Dendritic cell treated with granulocyte-macrophage colony-stimulating factor and Interleukin-4, amounts not matched to agents 40 ng/mL and 50 ng/mL, for 4 days (primary cell): ENCODE measurements around the gene LSM7.

Experiments used
- H3K27ac Mint-ChIP-seq: one replicate; pipeline ENCODE4 v1.8.0; 2022; ENCODE audit warnings: mild to moderate bottlenecking, mixed read lengths
- H3K27me3 Mint-ChIP-seq: one replicate; pipeline ENCODE4 v1.8.0; 2022; ENCODE audit warnings: mild to moderate bottlenecking, mixed read lengths
- H3K36me3 Mint-ChIP-seq: one replicate; pipeline ENCODE4 v1.8.0; 2022; ENCODE audit warnings: low read depth, mixed read lengths
- H3K4me1 Mint-ChIP-seq: one replicate; pipeline ENCODE4 v1.8.0; 2022; ENCODE audit warnings: low read depth, mixed read lengths
- H3K4me3 Mint-ChIP-seq: one replicate; pipeline ENCODE4 v1.8.0; 2022; ENCODE audit warnings: mild to moderate bottlenecking, moderate library complexity, mixed read lengths
- H3K9me3 Mint-ChIP-seq: one replicate; pipeline ENCODE4 v1.8.0; 2022; ENCODE audit warnings: mixed read lengths
- intact Hi-C: fragments of 100-400 bp; cut with micrococcal nuclease; formaldehyde crosslinking; loops from one replicate; pipeline ENCODE4 v1.15.0; 2022

The LSM7 gene

DNA sequence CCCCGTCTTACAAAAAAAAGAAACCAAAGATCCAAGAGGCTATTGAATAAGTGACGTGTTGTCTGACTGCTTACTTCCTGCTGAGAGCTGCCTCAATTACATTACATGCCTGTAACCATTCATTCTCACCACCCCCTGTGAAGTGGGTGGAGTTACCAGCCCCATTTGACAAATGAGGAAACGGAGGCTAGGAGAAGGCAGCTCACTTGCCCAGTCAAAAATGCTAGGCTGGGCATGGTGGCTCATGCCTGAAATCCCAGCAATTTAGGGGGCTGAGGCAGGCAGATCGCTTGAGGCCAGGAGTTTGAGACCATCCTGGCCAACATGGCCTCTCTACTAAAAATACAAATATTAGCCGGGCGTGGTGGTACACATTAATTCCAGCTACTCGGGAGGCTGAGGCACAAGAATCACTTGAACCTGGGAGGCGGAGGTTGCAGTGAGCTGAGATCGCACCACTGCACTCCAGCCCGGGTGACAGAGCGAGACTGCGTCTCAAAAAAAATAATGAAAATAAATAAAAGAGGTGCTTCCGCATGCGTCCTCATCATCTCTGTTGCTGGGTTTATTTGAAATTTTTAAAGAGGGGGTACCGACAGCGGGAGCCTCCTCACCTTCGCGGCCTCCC is 499 bp downstream of the LSM7 start:
- intact Hi-C loops, result loop anchor here (5.0 kb wide), 1 partner anchor 64 kb away; no protein-coding TSS in a partner anchor
- H3K4me1 Mint-ChIP-seq, result peaks cover 74% of the 10 kb centered on the region
- peak overlapping the region; percentile 98 for H3K4me3 Mint-ChIP-seq
- peak overlapping the region; percentile 96 for H3K27ac Mint-ChIP-seq
- peaks cover 2% of the 10 kb centered on the region for H3K27me3 Mint-ChIP-seq
- peaks cover 55% of the 10 kb centered on the region for H3K36me3 Mint-ChIP-seq
- H3K9me3 Mint-ChIP-seq, result no peaks in the 10 kb centered on the region

DNA sequence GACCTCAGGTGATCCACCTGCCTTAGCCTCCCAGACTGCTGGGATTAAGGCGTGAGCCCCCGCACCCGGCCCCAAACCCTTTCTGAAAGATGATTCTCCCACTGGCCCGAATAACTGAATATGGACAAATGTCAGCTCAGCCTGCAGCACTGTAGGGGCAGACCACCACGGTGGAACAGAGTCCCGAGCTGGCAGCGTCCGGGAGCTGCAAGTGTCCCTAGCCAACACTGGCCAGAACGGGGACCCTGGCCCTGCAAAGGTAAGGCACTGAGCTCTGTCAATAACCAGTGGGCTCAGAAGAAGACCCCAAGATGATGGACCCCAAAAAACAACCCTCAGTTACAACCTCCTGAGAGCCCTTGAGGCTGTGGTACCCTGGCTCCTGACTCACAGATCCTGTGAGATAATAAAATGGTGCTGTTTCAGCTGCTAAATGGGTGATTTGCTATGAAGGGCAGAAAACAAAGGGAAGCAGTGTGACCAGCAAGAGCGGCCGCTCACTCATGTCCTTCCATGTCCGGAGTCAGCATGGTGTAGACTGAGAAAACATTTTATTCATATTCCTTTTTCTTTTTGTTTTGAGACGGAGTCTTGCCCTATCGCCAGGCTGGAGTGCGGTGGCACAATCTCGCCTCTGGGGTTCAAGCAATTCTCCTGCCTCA is 1.6 kb downstream of the LSM7 start:
- intact Hi-C loops, result loop anchor here (5.0 kb wide), 1 partner anchor 65 kb away; no protein-coding TSS in a partner anchor
- Mint-ChIP-seq H3K4me3 (peak overlapping the region; percentile 98), H3K9me3 (no peaks in the 10 kb centered on the region), H3K4me1 (peaks cover 63% of the 10 kb centered on the region), H3K27me3 (peaks cover 1% of the 10 kb centered on the region), H3K27ac (peak overlapping the region; percentile 96), H3K36me3 (peaks cover 65% of the 10 kb centered on the region)

DNA sequence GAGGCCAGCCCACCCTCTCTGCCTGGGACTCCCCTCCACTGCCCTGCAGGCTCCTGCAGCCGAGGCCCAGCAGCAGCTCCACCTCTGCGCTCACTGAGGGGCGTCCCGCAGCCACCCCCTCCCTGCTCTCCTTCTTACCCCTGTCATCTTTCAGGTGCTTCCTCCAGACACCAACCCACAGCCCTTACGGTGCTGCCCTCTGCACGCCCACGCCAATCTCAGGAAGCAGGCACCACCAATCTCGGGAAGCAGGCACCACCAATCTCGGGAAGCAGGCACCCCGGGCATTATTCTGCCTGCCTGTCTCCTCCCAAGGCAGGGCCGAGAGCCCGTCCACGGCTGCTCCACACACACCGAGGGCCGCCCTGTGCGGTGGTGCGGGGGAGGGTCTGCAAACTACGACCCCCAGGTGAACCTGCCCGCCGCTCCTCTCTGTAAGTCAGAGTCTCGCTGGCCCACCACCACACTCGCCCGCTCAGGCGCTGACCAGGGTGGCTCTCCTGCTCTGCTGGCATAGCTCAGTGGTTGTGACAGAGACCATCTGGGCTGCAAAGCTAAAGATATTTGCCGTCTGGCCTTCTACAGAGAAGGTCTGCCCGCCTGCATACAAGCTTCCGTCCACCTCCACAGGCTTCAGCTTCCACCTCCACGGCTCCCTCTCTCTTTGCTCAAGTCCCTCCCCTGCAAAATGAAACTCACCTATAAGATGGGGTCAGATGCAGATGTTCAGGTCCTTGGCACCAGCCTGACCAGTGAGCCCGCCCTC is 2.9 kb downstream of the LSM7 start:
- H3K4me1 Mint-ChIP-seq, result peaks cover 51% of the 10 kb centered on the region
- intact Hi-C loops, result loop anchor here (5.0 kb wide), 1 partner anchor 67 kb away; no protein-coding TSS in a partner anchor
- no peak overlapping the region for H3K4me3 Mint-ChIP-seq
- H3K36me3 Mint-ChIP-seq, result peaks cover 76% of the 10 kb centered on the region
- H3K9me3 Mint-ChIP-seq, result no peaks in the 10 kb centered on the region
- no peaks in the 10 kb centered on the region for H3K27me3 Mint-ChIP-seq
- H3K27ac Mint-ChIP-seq, result peak overlapping the region; percentile 9

- peaks cover 76% of the 10 kb centered on the region for H3K36me3 Mint-ChIP-seq
- H3K4me3 Mint-ChIP-seq, result no peak overlapping the region
- intact Hi-C loops, result no loop called here
- H3K4me1 Mint-ChIP-seq, result peaks cover 40% of the 10 kb centered on the region
- no peak overlapping the region for H3K27ac Mint-ChIP-seq
- no peaks in the 10 kb centered on the region for H3K9me3 Mint-ChIP-seq
- no peaks in the 10 kb centered on the region for H3K27me3 Mint-ChIP-seq
These were observed 4.0 kb downstream of the LSM7 start for GRCh38 chr19:2324220-2324948.

- intact Hi-C loops, result no loop called here
- H3K27me3 Mint-ChIP-seq, result no peaks in the 10 kb centered on the region
- H3K27ac Mint-ChIP-seq, result no peak overlapping the region
- peaks cover 35% of the 10 kb centered on the region for H3K4me1 Mint-ChIP-seq
- H3K9me3 Mint-ChIP-seq, result no peaks in the 10 kb centered on the region
- H3K36me3 Mint-ChIP-seq, result peaks cover 76% of the 10 kb centered on the region
- no peak overlapping the region for H3K4me3 Mint-ChIP-seq
These were observed 4.7 kb downstream of the LSM7 start for GRCh38 chr19:2323707-2324106.

DNA sequence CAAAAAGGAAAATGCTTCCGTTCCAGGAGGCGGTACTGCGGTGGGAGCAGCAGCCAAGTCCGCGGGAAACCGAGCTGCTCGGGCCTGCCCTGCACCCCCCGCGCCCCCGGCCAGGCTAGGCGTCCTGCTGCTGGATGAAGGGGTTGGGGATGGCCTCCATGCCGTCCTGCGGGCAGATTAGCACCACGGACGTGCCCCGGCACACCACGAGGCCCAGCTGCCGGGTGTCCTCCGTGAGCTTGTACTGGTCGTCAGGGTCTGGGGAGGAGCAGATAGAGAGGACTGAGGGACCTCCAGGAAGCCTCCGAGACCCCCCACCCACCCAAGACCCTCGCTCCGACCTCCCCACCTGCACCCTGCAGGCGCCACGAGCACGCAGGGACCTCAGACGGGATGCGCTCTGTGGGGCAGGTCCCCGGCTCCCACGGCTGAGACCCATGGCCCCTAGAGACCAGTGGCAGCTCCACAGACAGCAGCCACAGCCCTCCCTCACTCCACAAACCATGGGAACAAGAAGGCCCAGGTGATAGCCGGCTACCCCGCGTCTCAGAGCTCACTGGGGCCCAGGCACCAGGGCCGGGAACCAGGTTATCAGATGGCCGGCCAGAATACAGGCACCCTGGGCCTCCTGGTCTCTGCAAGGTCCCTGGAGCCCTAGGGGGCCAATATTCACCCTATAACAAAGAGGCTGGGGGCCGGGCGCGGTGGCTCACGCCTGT is 6.7 kb downstream of the LSM7 start:
- no peaks in the 10 kb centered on the region for H3K27me3 Mint-ChIP-seq
- H3K27ac Mint-ChIP-seq, result no peak overlapping the region
- H3K4me1 Mint-ChIP-seq, result peaks cover 22% of the 10 kb centered on the region
- no peaks in the 10 kb centered on the region for H3K9me3 Mint-ChIP-seq
- intact Hi-C loops, result no loop called here
- peaks cover 60% of the 10 kb centered on the region for H3K36me3 Mint-ChIP-seq
- H3K4me3 Mint-ChIP-seq, result no peak overlapping the region

GRCh38 chr19:2320939-2321338 is 7.4 kb downstream of the LSM7 start:
- intact Hi-C loops, result no loop called here
- Mint-ChIP-seq H3K4me3 (no peak overlapping the region), H3K27me3 (no peaks in the 10 kb centered on the region), H3K9me3 (no peaks in the 10 kb centered on the region), H3K4me1 (peaks cover 19% of the 10 kb centered on the region), H3K27ac (no peak overlapping the region), H3K36me3 (peaks cover 52% of the 10 kb centered on the region)

DNA sequence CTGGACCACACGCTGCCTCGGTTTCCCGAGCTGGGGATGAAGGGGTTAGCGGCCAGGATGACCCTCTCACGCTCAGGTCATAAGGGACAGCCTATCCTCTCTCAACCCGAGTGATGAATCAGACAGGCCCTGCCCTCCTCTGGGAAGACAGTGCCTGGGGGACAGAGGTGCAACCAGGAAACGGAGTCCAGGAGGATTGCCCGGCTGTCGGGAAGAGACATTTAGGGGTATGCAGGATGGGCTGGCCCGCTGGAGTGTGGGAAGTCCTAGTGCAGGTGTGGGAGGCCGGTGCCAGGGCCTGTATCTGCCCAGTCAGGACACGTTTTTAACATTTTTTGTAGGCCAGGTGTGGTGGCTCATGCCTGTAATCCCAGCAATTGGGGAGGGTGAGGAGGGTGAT is 8.3 kb downstream of the LSM7 start:
- no peak overlapping the region for H3K27ac Mint-ChIP-seq
- peaks cover 19% of the 10 kb centered on the region for H3K4me1 Mint-ChIP-seq
- intact Hi-C loops, result no loop called here
- no peaks in the 10 kb centered on the region for H3K9me3 Mint-ChIP-seq
- no peak overlapping the region for H3K4me3 Mint-ChIP-seq
- H3K36me3 Mint-ChIP-seq, result peaks cover 43% of the 10 kb centered on the region
- H3K27me3 Mint-ChIP-seq, result no peaks in the 10 kb centered on the region

GRCh38 chr19:2319551-2319950 is 8.8 kb downstream of the LSM7 start:
- peaks cover 38% of the 10 kb centered on the region for H3K36me3 Mint-ChIP-seq
- H3K4me3 Mint-ChIP-seq, result no peak overlapping the region
- H3K27me3 Mint-ChIP-seq, result no peaks in the 10 kb centered on the region
- H3K9me3 Mint-ChIP-seq, result no peaks in the 10 kb centered on the region
- H3K27ac Mint-ChIP-seq, result no peak overlapping the region
- intact Hi-C loops, result loop anchor here (5.0 kb wide), 1 partner anchor 82 kb away; the partner anchor contains the start of genes PLEKHJ1 and SF3A2
- H3K4me1 Mint-ChIP-seq, result peaks cover 24% of the 10 kb centered on the region

DNA sequence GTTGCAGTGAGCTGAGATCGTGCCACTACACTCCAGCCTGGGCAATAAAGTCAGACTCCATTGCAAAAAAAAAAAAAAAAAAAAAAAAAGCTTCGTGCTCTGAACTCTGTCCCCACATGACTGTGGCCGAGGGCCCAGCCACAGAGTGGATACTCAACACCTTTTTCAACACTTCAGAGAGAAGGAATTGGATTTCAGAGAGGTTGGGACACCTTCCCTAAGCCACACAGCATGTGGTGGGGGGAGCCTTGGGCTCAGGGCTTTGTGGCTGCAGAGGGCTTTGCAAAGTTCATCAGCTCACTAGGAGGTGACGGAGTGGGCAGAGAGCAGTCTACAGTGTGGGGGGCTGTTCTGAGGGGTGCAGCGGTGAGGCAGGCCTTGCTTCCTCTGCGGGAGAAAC is 9.5 kb downstream of the LSM7 start:
- intact Hi-C loops, result loop anchor here (5.0 kb wide), 1 partner anchor 82 kb away; the partner anchor contains the start of genes PLEKHJ1 and SF3A2
- Mint-ChIP-seq H3K9me3 (no peaks in the 10 kb centered on the region), H3K4me3 (no peak overlapping the region), H3K27me3 (no peaks in the 10 kb centered on the region), H3K27ac (no peak overlapping the region), H3K4me1 (peaks cover 26% of the 10 kb centered on the region), H3K36me3 (peaks cover 32% of the 10 kb centered on the region)

GRCh38 chr19:2317756-2318155 is 10.6 kb downstream of the LSM7 start:
- Mint-ChIP-seq H3K36me3 (peaks cover 20% of the 10 kb centered on the region), H3K4me1 (peaks cover 26% of the 10 kb centered on the region), H3K4me3 (no peak overlapping the region), H3K27me3 (peaks cover 7% of the 10 kb centered on the region), H3K27ac (peak overlapping the region; percentile 50), H3K9me3 (no peaks in the 10 kb centered on the region)
- intact Hi-C loops, result loop anchor here (2.0 to 5.0 kb wide), 2 partner anchors 43 to 80 kb away; partner anchors contain the start of genes PLEKHJ1 and SF3A2

GRCh38 chr19:2317300-2317699 is 11.1 kb downstream of the LSM7 start:
- H3K4me3 Mint-ChIP-seq, result no peak overlapping the region
- peak overlapping the region; percentile 50 for H3K27ac Mint-ChIP-seq
- H3K36me3 Mint-ChIP-seq, result peaks cover 15% of the 10 kb centered on the region
- intact Hi-C loops, result loop anchor here (2.0 to 5.0 kb wide), 2 partner anchors 42 to 80 kb away; partner anchors contain the start of genes PLEKHJ1 and SF3A2
- no peaks in the 10 kb centered on the region for H3K9me3 Mint-ChIP-seq
- H3K4me1 Mint-ChIP-seq, result peaks cover 26% of the 10 kb centered on the region
- peaks cover 12% of the 10 kb centered on the region for H3K27me3 Mint-ChIP-seq
